Suprapubic skin (tissue), 4 donors: ENCODE measurements around the gene SFI1.

Source experiments
- CTCF ChIP-seq, 2 donors: fragments of 200-600 bp in 1 of 2; fragments of 450-650 bp in 1 of 2; sonication (generic) in 1 of 2; IDR thresholded peaks; one replicate each; pipeline ENCODE4 v1.5.1; 2016 to 2019; ENCODE audit warnings: antibody characterized with exemption in 2 of 2, mild to moderate bottlenecking in 1 of 2, moderate library complexity in 1 of 2
- POLR2A ChIP-seq, 2 donors: fragments of 450-650 bp; IDR thresholded peaks; one replicate each; pipeline ENCODE4 v1.6.1; 2017; ENCODE audit warnings: antibody characterized with exemption in 2 of 2, mild to moderate bottlenecking in 2 of 2, moderate library complexity in 2 of 2
- POLR2AphosphoS5 ChIP-seq, 3 donors: sonication (generic); formaldehyde crosslinking; IDR thresholded peaks; one replicate each; pipeline ENCODE4 v1.6.1; 2017; ENCODE audit warnings: antibody characterized with exemption in 3 of 3

- TF ChIP-seq POLR2A (IDR thresholded peaks at IDR 0.05) (no peak), CTCF (IDR thresholded peaks at IDR 0.05) (no peak), POLR2AphosphoS5 (IDR thresholded peaks at IDR 0.05) (no peak)
Measured at GRCh38 chr22:31625661-31626426, 129.5 kb downstream of the SFI1 start.
